ENCODE data around the gene DIABLO.

DNA sequence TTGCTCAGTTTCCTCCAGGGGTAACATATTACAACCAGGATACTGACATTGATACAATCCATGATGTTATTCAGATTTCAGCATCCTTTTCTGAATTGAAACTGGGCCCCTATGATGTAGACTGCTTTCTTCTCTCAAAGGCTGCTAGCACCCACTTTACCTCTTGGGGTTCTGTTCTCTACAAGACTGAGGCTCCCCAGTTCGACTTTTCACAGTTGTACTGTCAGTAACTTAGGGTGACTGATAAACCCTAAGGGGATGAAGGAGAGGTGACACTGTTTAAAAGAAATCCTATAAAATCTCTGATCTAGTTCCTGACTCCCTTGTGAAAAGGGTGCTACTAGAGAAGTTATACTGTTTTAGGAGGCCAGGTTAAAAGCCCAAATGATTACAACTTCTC, 39.6 kb upstream of the DIABLO start:
- TF ChIP-seq, protein P1, sequence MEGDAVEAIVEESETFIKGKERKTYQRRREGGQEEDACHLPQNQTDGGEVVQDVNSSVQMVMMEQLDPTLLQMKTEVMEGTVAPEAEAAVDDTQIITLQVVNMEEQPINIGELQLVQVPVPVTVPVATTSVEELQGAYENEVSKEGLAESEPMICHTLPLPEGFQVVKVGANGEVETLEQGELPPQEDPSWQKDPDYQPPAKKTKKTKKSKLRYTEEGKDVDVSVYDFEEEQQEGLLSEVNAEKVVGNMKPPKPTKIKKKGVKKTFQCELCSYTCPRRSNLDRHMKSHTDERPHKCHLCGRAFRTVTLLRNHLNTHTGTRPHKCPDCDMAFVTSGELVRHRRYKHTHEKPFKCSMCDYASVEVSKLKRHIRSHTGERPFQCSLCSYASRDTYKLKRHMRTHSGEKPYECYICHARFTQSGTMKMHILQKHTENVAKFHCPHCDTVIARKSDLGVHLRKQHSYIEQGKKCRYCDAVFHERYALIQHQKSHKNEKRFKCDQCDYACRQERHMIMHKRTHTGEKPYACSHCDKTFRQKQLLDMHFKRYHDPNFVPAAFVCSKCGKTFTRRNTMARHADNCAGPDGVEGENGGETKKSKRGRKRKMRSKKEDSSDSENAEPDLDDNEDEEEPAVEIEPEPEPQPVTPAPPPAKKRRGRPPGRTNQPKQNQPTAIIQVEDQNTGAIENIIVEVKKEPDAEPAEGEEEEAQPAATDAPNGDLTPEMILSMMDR (conservative IDR thresholded peaks at IDR 0.05): no peak
- no peak for TF ChIP-seq EZH2 (IDR thresholded peaks at IDR 0.05; ENCODE audit: low read depth)

Data from PC-9 (cell line).